Measurements from ENCODE around the gene SLX9.

Gene SLX9

GRCh38 chr21:44994047-44994694, 54.3 kb downstream of the SLX9 start:
- TF ChIP-seq FOXP2 (optimal IDR thresholded peaks at IDR 0.05; ENCODE audit: control extremely low read depth, extremely low read length, insufficient read depth) (no peak), POLR2AphosphoS5 (IDR thresholded peaks at IDR 0.05; ENCODE audit: borderline replicate concordance, low read depth, low read length) (no peak), EZH2 (IDR thresholded peaks at IDR 0.05) (no peak)
- H3K9ac ChIP-seq (ENCODE audit: insufficient read length): no peak overlapping the region
- H3K4me3 ChIP-seq: no peak overlapping the region
- H3K36me3 ChIP-seq (ENCODE audit: insufficient read depth, low read length): no peaks in the 10 kb centered on the region
- no peak overlapping the region for H3K27ac ChIP-seq
- no peaks in the 10 kb centered on the region for H3K9me3 ChIP-seq (ENCODE audit: low read depth, low read length)
- DNase-seq (ENCODE audit: low read depth, low spot score): no peak

- Histone ChIP-seq H3K4me3 (no peak overlapping the region), H3K9ac (ENCODE audit: insufficient read length) (no peak overlapping the region), H3K27ac (no peak overlapping the region), H3K36me3 (ENCODE audit: insufficient read depth, low read length) (no peaks in the 10 kb centered on the region), H3K9me3 (ENCODE audit: low read depth, low read length) (no peaks in the 10 kb centered on the region)
- DNase-seq (ENCODE audit: low read depth, low spot score): no peak
- TF ChIP-seq EZH2 (IDR thresholded peaks at IDR 0.05): no peak
- TF ChIP-seq POLR2AphosphoS5 (IDR thresholded peaks at IDR 0.05; ENCODE audit: borderline replicate concordance, low read depth, low read length): no peak
- no peak for TF ChIP-seq FOXP2 (optimal IDR thresholded peaks at IDR 0.05; ENCODE audit: control extremely low read depth, extremely low read length, insufficient read depth)
These were observed 55.0 kb downstream of the SLX9 start for GRCh38 chr21:44994695-44995342.

- DNase-seq (ENCODE audit: low read depth, low spot score): no peak
- H3K27ac ChIP-seq: no peak overlapping the region
- no peak for TF ChIP-seq EZH2 (IDR thresholded peaks at IDR 0.05)
- TF ChIP-seq FOXP2 (optimal IDR thresholded peaks at IDR 0.05; ENCODE audit: control extremely low read depth, extremely low read length, insufficient read depth): no peak
- TF ChIP-seq POLR2AphosphoS5 (IDR thresholded peaks at IDR 0.05; ENCODE audit: borderline replicate concordance, low read depth, low read length): no peak
These were observed 55.6 kb downstream of the SLX9 start for GRCh38 chr21:44995343-44995941.

GRCh38 chr21:44996096-44996495, 56.3 kb downstream of the SLX9 start:
- no peak for DNase-seq (ENCODE audit: low read depth, low spot score)
- Histone ChIP-seq H3K9me3 (ENCODE audit: low read depth, low read length) (no peaks in the 10 kb centered on the region), H3K36me3 (ENCODE audit: insufficient read depth, low read length) (no peaks in the 10 kb centered on the region), H3K27ac (no peak overlapping the region), H3K4me3 (no peak overlapping the region), H3K9ac (ENCODE audit: insufficient read length) (no peak overlapping the region)
- TF ChIP-seq POLR2AphosphoS5 (IDR thresholded peaks at IDR 0.05; ENCODE audit: borderline replicate concordance, low read depth, low read length) (no peak), FOXP2 (optimal IDR thresholded peaks at IDR 0.05; ENCODE audit: control extremely low read depth, extremely low read length, insufficient read depth) (no peak), EZH2 (IDR thresholded peaks at IDR 0.05) (no peak)

More at GRCh38 chr21:44995343-44995941, 55.6 kb downstream of the SLX9 start:
- Histone ChIP-seq H3K9ac (ENCODE audit: insufficient read length) (no peak overlapping the region), H3K36me3 (ENCODE audit: insufficient read depth, low read length) (no peaks in the 10 kb centered on the region), H3K4me3 (no peak overlapping the region), H3K9me3 (ENCODE audit: low read depth, low read length) (no peaks in the 10 kb centered on the region)

- no peaks in the 10 kb centered on the region for H3K9me3 ChIP-seq (ENCODE audit: low read depth, low read length)
- TF ChIP-seq POLR2AphosphoS5 (IDR thresholded peaks at IDR 0.05; ENCODE audit: borderline replicate concordance, low read depth, low read length) (no peak), EZH2 (IDR thresholded peaks at IDR 0.05) (no peak), FOXP2 (optimal IDR thresholded peaks at IDR 0.05; ENCODE audit: control extremely low read depth, extremely low read length, insufficient read depth) (no peak)
- H3K36me3 ChIP-seq (ENCODE audit: insufficient read depth, low read length): no peaks in the 10 kb centered on the region
- H3K9ac ChIP-seq (ENCODE audit: insufficient read length): no peak overlapping the region
- no peak overlapping the region for H3K27ac ChIP-seq
- no peak for DNase-seq (ENCODE audit: low read depth, low spot score)
- no peak overlapping the region for H3K4me3 ChIP-seq
These were observed 56.7 kb downstream of the SLX9 start for GRCh38 chr21:44996501-44996921.

GRCh38 chr21:44996983-44997936, 57.4 kb downstream of the SLX9 start:
- no peaks in the 10 kb centered on the region for H3K36me3 ChIP-seq (ENCODE audit: insufficient read depth, low read length)
- H3K27ac ChIP-seq: no peak overlapping the region
- H3K4me3 ChIP-seq: no peak overlapping the region
- H3K9ac ChIP-seq (ENCODE audit: insufficient read length): no peak overlapping the region
- no peaks in the 10 kb centered on the region for H3K9me3 ChIP-seq (ENCODE audit: low read depth, low read length)
- TF ChIP-seq EZH2 (IDR thresholded peaks at IDR 0.05) (no peak), POLR2AphosphoS5 (IDR thresholded peaks at IDR 0.05; ENCODE audit: borderline replicate concordance, low read depth, low read length) (no peak), FOXP2 (optimal IDR thresholded peaks at IDR 0.05; ENCODE audit: control extremely low read depth, extremely low read length, insufficient read depth) (no peak)
- DNase-seq (ENCODE audit: low read depth, low spot score): no peak

- Histone ChIP-seq H3K36me3 (ENCODE audit: insufficient read depth, low read length) (no peaks in the 10 kb centered on the region), H3K27ac (no peak overlapping the region)
These were observed 58.3 kb downstream of the SLX9 start for GRCh38 chr21:44998086-44998620.

More at GRCh38 chr21:44998086-44998620, 58.3 kb downstream of the SLX9 start:
- Histone ChIP-seq H3K9me3 (ENCODE audit: low read depth, low read length) (no peaks in the 10 kb centered on the region), H3K4me3 (no peak overlapping the region), H3K9ac (ENCODE audit: insufficient read length) (no peak overlapping the region)
- no peak for DNase-seq (ENCODE audit: low read depth, low spot score)
- TF ChIP-seq POLR2AphosphoS5 (IDR thresholded peaks at IDR 0.05; ENCODE audit: borderline replicate concordance, low read depth, low read length): no peak
- TF ChIP-seq FOXP2 (optimal IDR thresholded peaks at IDR 0.05; ENCODE audit: control extremely low read depth, extremely low read length, insufficient read depth): no peak
- no peak for TF ChIP-seq EZH2 (IDR thresholded peaks at IDR 0.05)

All from SK-N-MC (cell line).